Measurements from ENCODE around the gene NCAPG2. TPM values are rescaled to one million over a fixed set of nuclear protein-coding genes. Genes with fewer than 3 reads are reported as not detected.

NCAPG2 gene
- polyA plus RNA-seq, 3 donors = 1.1 to 3.1 (median 1.7) TPM

DNA sequence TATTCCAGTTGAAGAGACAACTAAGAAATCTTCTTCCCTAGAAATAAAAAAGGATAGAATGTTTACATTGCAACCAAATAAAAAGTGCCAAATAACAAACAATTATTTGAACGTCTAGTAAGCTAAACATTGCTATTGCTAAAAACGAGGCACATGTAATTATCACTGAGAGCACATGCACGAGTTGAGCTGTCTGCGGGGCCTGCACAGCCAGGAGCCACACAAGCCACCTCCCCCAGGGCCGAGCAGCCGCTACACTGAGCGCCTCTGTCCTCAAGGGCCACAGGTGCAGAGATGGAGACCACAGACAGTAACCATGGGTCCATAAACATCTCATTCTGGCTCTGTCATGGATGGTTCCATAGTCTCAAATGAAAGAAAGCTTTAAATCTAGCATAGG, 17.2 kb downstream of the NCAPG2 start:
- Histone ChIP-seq H3K9me3 (replicated peaks in 1 of 2; ENCODE audit: control insufficient read depth in 1 of 2, insufficient read depth in 1 of 2, low read length in 2 of 2) (no peaks in the 10 kb centered on the region), H3K4me2 (replicated peaks; ENCODE audit: extremely low read depth, low read length, poor library complexity, severe bottlenecking) (no peak overlapping the region), H3K27ac (ENCODE audit: low read depth in 1 of 2, low read length in 2 of 2) (no peak overlapping the region), H3K4me3 (replicated peaks in 1 of 3; ENCODE audit: low read depth in 2 of 3, low read length in 3 of 3) (no peak overlapping the region), H4K20me1 (ENCODE audit: insufficient read depth, low read length) (no peaks in the 10 kb centered on the region), H3K79me2 (ENCODE audit: insufficient read depth, low read length) (no peaks in the 10 kb centered on the region), H3K27me3 (ENCODE audit: control insufficient read depth in 2 of 2, insufficient read depth in 2 of 2, low read length in 2 of 2) (no peaks in the 10 kb centered on the region), H3K4me1 (ENCODE audit: control insufficient read depth in 1 of 2, insufficient read depth in 2 of 2, low read length in 2 of 2) (no peaks in the 10 kb centered on the region), H3K9ac (ENCODE audit: insufficient read depth, low read length, poor library complexity, severe bottlenecking) (no peak overlapping the region), H3K36me3 (replicated peaks in 1 of 2; ENCODE audit: control insufficient read depth in 1 of 2, insufficient read depth in 2 of 2, low read length in 2 of 2) (peaks cover 82 to 95% of the 10 kb centered on the region in 2 donors), H2AFZ (ENCODE audit: insufficient read depth, low read depth, low read length, poor library complexity, severe bottlenecking) (no peak overlapping the region)
- no peak for DNase-seq
- Mint-ChIP-seq H3K27me3 (ENCODE audit: low read depth in 3 of 3) (peaks cover 0 to 1% (median 0%) of the 10 kb centered on the region in 3 donors), H3K36me3 (peaks cover 59 to 83% of the 10 kb centered on the region in 2 donors), H3K9me3 (no peaks in the 10 kb centered on the region), H3K4me3 (no peak overlapping the region), H3K27ac (no peak overlapping the region), H3K4me1 (no peaks in the 10 kb centered on the region)
- intact Hi-C loops (cut with micrococcal nuclease) = no loop called here
- TF ChIP-seq, protein P1, sequence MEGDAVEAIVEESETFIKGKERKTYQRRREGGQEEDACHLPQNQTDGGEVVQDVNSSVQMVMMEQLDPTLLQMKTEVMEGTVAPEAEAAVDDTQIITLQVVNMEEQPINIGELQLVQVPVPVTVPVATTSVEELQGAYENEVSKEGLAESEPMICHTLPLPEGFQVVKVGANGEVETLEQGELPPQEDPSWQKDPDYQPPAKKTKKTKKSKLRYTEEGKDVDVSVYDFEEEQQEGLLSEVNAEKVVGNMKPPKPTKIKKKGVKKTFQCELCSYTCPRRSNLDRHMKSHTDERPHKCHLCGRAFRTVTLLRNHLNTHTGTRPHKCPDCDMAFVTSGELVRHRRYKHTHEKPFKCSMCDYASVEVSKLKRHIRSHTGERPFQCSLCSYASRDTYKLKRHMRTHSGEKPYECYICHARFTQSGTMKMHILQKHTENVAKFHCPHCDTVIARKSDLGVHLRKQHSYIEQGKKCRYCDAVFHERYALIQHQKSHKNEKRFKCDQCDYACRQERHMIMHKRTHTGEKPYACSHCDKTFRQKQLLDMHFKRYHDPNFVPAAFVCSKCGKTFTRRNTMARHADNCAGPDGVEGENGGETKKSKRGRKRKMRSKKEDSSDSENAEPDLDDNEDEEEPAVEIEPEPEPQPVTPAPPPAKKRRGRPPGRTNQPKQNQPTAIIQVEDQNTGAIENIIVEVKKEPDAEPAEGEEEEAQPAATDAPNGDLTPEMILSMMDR (IDR thresholded peaks at IDR 0.05) = no peak
- 100% methylated on average over 6 of the region's 7 CpGs for WGBS (ENCODE audit: insufficient coverage)

DNA sequence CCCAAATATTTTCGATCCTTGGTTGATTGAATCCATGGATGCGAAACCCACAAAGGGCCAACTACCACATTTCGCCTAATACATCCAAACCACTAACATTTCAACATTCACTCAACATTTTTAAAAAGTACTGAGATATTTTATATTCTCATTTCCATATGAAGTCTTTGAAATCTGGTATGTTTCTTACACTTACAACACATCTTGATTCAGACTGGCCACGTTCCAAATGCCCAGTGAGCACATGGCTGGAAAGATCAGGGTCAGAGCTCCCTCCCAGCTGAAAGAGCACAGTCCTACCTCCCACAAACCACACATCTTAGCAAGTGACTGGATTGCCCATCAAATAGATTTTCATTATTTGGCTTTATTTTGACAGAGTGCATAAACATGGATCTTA, 18.9 kb downstream of the NCAPG2 start:
- TF ChIP-seq, protein P1 (IDR thresholded peaks at IDR 0.05) = no peak
- DNase-seq = no peak
- Histone ChIP-seq H3K27ac (ENCODE audit: low read depth in 1 of 2, low read length in 2 of 2) (no peak overlapping the region), H3K27me3 (ENCODE audit: control insufficient read depth in 2 of 2, insufficient read depth in 2 of 2, low read length in 2 of 2) (no peaks in the 10 kb centered on the region), H3K79me2 (ENCODE audit: insufficient read depth, low read length) (no peaks in the 10 kb centered on the region), H3K9ac (ENCODE audit: insufficient read depth, low read length, poor library complexity, severe bottlenecking) (no peak overlapping the region), H2AFZ (ENCODE audit: insufficient read depth, low read depth, low read length, poor library complexity, severe bottlenecking) (no peak overlapping the region), H4K20me1 (ENCODE audit: insufficient read depth, low read length) (no peaks in the 10 kb centered on the region), H3K4me1 (ENCODE audit: control insufficient read depth in 1 of 2, insufficient read depth in 2 of 2, low read length in 2 of 2) (no peaks in the 10 kb centered on the region), H3K4me3 (replicated peaks in 1 of 3; ENCODE audit: low read depth in 2 of 3, low read length in 3 of 3) (no peak overlapping the region), H3K4me2 (replicated peaks; ENCODE audit: extremely low read depth, low read length, poor library complexity, severe bottlenecking) (no peak overlapping the region), H3K36me3 (replicated peaks in 1 of 2; ENCODE audit: control insufficient read depth in 1 of 2, insufficient read depth in 2 of 2, low read length in 2 of 2) (peaks cover 81 to 94% of the 10 kb centered on the region in 2 donors), H3K9me3 (replicated peaks in 1 of 2; ENCODE audit: control insufficient read depth in 1 of 2, insufficient read depth in 1 of 2, low read length in 2 of 2) (no peaks in the 10 kb centered on the region)
- Mint-ChIP-seq H3K36me3 (peaks cover 53 to 78% of the 10 kb centered on the region in 2 donors), H3K4me1 (no peaks in the 10 kb centered on the region), H3K27me3 (ENCODE audit: low read depth in 3 of 3) (peaks cover 0 to 1% (median 0%) of the 10 kb centered on the region in 3 donors), H3K9me3 (no peaks in the 10 kb centered on the region), H3K27ac (peak overlapping the region in 2 of 7 donors; percentile 38 to 66), H3K4me3 (no peak overlapping the region)
- intact Hi-C loops (cut with micrococcal nuclease) = no loop called here
- WGBS (ENCODE audit: insufficient coverage) = 83% methylated on average over 1 of the region's 4 CpGs
